Frontal cortex (tissue), 4 donors: ENCODE data around the gene CFAP298. TPM values are rescaled to one million over a fixed set of nuclear protein-coding genes. Genes with fewer than 3 reads are reported as not detected.
"Not testable (repeated sequence)": the region's sequence is repeated elsewhere in the genome, so short reads cannot be mapped to it uniquely, and the experiment has no call there.

Source experiments
- DNase-seq, 2 donors: peaks; one replicate each; pipeline ENCODE4 v3.0.0; 2012; ENCODE audit warnings: low spot score in 2 of 2
- FAIRE-seq: peaks from 2 replicates; lab custom pipeline; 2012; peaks lifted over from hg19 to GRCh38; lab: Jason Lieb, UNC
- small RNA-seq: library from RNA; depleted of rRNA; stranded (forward); fragments of <200 nt; gene quantifications from one replicate; pipeline ENCODE3, GENCODE V24; 2014
- total RNA-seq: library from RNA; depleted of rRNA; stranded (reverse); fragments of >200 nt; gene quantifications from one replicate; pipeline ENCODE4 v1.2.3, GENCODE V29; 2014
- donor health status: control.
- donor health status: control.
- donor health status: control.

The CFAP298 gene
- total RNA-seq, 1 donor from 2014 or later = 16.3 TPM

- FAIRE-seq (no peak), DNase-seq (no peak)
Observed at GRCh38 chr21:32570456-32570855, 41.7 kb downstream of the CFAP298 start.

- FAIRE-seq (no peak), DNase-seq (peak; percentile 68 to 69)
Observed at GRCh38 chr21:32569261-32570230, 42.6 kb downstream of the CFAP298 start.

- no peak for FAIRE-seq
- DNase-seq = no peak
Observed at GRCh38 chr21:32567626-32568025, 44.6 kb downstream of the CFAP298 start.

GRCh38 chr21:32566741-32567389 is 45.3 kb downstream of the CFAP298 start:
- DNase-seq = no peak
- no peak for FAIRE-seq

GRCh38 chr21:32565856-32566465 is 46.2 kb downstream of the CFAP298 start:
- no peak for FAIRE-seq
- DNase-seq = no peak

GRCh38 chr21:32562915-32563314 is 49.3 kb downstream of the CFAP298 start:
- no peak for DNase-seq
- FAIRE-seq = no peak

GRCh38 chr21:32562426-32562825 is 49.8 kb downstream of the CFAP298 start:
- no peak for FAIRE-seq

GRCh38 chr21:32561476-32561875 is 50.7 kb downstream of the CFAP298 start:
- not testable (repeated sequence) for FAIRE-seq, DNase-seq

More at GRCh38 chr21:32562426-32562825, 49.8 kb downstream of the CFAP298 start:
- DNase-seq = no peak

- FAIRE-seq (no peak), DNase-seq (no peak)
Observed at GRCh38 chr21:32560896-32561295, 51.3 kb downstream of the CFAP298 start.

GRCh38 chr21:32559006-32559610 is 53.1 kb downstream of the CFAP298 start:
- DNase-seq (no peak), FAIRE-seq (no peak)

- no peak for FAIRE-seq
- no peak for DNase-seq
Observed at GRCh38 chr21:32558106-32558505, 54.1 kb downstream of the CFAP298 start.

GRCh38 chr21:32554832-32555638 is 57.1 kb downstream of the CFAP298 start:
- no peak for DNase-seq
- FAIRE-seq = no peak

GRCh38 chr21:32549886-32550285 is 62.3 kb downstream of the CFAP298 start:
- no peak for DNase-seq
- FAIRE-seq = no peak

GRCh38 chr21:32549440-32549839 is 62.7 kb downstream of the CFAP298 start:
- FAIRE-seq (no peak), DNase-seq (no peak)

Small RNA genes within 50 kb of the gene (small RNA-seq; reads per million reads assigned to genes)
- not detected for gene RNA5SP490

Other genes starting within 250 kb of the CFAP298 start
- 14.3 TPM for gene URB1, start 219.4 kb downstream of the CFAP298 start, total RNA-seq
- gene EVA1C, start 199.7 kb downstream of the CFAP298 start, total RNA-seq = 2.4 TPM
- gene TCP10L, start 26.9 kb downstream of the CFAP298 start, total RNA-seq = 2.0 TPM
- gene SYNJ1, start 115.6 kb upstream of the CFAP298 start, total RNA-seq = 13.0 TPM
- 47.7 TPM for gene PAXBP1, start 159.4 kb upstream of the CFAP298 start, total RNA-seq